ENCODE measurements around the gene WNT7B. TPM values are rescaled to one million over a fixed set of nuclear protein-coding genes. Genes with fewer than 3 reads are reported as not detected.

The WNT7B gene
- total and polyA plus RNA-seq, 2 donors = 0.66 to 0.96 TPM

DNA sequence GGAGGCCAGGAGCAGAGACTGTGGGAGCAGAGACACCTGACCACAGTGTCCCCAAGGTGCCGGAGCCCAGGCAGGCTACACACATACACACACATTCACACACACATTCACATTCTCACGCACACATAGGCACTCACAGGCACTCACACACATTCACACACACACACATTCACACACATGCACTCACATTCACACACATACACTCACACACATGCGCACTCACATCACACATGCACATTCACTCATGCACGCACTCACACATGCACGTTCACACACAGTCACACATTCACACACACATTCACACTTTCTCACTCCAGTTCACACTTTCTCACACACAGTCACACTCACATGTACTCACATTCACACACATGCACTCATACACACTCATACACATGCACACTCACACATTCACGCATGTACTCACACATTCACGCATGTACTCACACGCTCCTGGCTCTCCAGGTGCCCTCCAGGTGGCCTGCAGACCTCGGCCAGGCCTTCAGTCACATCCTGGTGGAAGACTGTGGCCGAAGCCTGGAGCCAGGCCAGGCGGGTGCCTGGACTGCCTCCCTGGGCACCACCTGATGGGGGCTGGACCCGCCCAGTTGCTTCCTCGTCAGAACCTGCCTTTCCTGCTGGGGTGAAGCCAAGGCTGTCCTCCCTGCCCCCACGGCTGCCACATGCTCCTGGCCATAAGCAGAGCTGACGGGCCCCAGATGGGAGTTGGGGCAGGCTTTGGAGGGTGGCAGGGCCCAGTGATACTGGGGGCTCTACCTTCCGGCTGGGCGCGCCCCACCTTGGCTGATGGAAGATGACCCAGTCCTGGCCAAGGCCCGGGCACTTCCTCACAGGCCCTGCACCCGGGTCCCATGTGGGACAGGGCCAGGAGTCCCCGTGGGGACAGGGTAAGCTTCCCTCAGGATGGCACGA is 89.5 kb downstream of the WNT7B start:
- Histone ChIP-seq H3K4me3 (ENCODE audit: low read length in 2 of 2) (no peak overlapping the region), H3K27ac (ENCODE audit: low read depth in 1 of 2, low read length in 1 of 2) (no peak overlapping the region), H3K36me3 (ENCODE audit: control insufficient read depth in 2 of 2, insufficient read depth in 2 of 2, low read length in 1 of 2) (no peaks in the 10 kb centered on the region), H3K4me1 (ENCODE audit: control insufficient read depth in 2 of 2, insufficient read depth in 2 of 2, low read length in 2 of 2) (no peaks in the 10 kb centered on the region), H3K9me3 (ENCODE audit: control insufficient read depth in 2 of 2, insufficient read depth in 1 of 2, low read length in 1 of 2) (peaks cover 0 to 10% of the 10 kb centered on the region in 2 donors), H3K27me3 (ENCODE audit: control insufficient read depth in 2 of 2, insufficient read depth in 1 of 2, low read length in 1 of 2) (peaks cover 17 to 52% of the 10 kb centered on the region in 2 donors)
- no peak for DNase-seq (ENCODE audit: low read depth in 6 of 9, low spot score in 9 of 9)
- WGBS = 92% methylated on average over 22 of the region's 22 CpGs

DNA sequence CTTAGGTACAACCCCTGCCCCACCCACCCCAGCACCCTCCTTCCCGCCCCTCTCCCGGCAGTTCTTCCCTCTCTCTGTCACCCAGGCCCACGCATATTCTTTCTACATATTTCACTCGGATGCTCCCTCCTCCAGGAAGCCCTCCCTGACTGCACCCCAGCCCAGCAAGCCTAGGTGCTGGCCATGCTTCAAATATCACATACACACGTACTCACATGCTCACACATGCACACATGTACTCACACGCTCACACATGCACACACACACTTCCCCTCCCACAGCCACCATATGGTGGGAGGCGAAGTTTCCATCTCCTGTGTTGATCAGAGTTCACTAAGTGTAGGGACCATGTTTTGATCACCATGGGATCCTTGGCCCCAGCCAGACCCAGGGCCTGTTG is 90.4 kb downstream of the WNT7B start:
- no peak overlapping the region for H3K27ac ChIP-seq (ENCODE audit: low read depth in 1 of 2, low read length in 1 of 2)
- peaks cover 0 to 10% of the 10 kb centered on the region in 2 donors for H3K9me3 ChIP-seq (ENCODE audit: control insufficient read depth in 2 of 2, insufficient read depth in 1 of 2, low read length in 1 of 2)
- 92% methylated on average over 7 of the region's 7 CpGs for WGBS
- no peaks in the 10 kb centered on the region for H3K36me3 ChIP-seq (ENCODE audit: control insufficient read depth in 2 of 2, insufficient read depth in 2 of 2, low read length in 1 of 2)
- no peak for DNase-seq (ENCODE audit: low read depth in 6 of 9, low spot score in 9 of 9)
- H3K4me3 ChIP-seq (ENCODE audit: low read length in 2 of 2) = no peak overlapping the region
- peaks cover 18 to 52% of the 10 kb centered on the region in 2 donors for H3K27me3 ChIP-seq (ENCODE audit: control insufficient read depth in 2 of 2, insufficient read depth in 1 of 2, low read length in 1 of 2)
- no peaks in the 10 kb centered on the region for H3K4me1 ChIP-seq (ENCODE audit: control insufficient read depth in 2 of 2, insufficient read depth in 2 of 2, low read length in 2 of 2)

DNA sequence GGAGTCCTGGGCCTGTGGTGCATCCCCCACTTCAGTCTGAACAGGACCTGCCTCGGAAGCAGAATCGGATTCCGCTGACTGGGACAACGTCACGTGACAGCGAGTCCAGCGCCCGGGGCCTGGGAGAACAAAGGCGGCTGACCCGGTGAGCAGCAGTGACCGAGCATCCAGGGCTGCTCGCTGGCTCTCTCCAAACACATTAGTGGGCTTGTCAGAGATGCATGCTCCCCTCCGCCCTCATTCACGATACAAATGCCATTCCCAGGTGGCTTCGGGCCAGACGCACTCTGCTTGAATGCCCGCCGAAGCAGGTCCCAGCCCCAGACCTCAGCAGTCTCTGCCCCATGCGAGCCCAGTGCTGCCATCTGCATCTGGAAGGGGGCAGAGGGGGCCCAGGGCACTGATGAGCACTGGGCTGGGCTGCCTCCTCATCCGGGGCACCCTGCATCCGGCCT is 91.0 kb downstream of the WNT7B start:
- Histone ChIP-seq H3K9me3 (ENCODE audit: control insufficient read depth in 2 of 2, insufficient read depth in 1 of 2, low read length in 1 of 2) (peaks cover 0 to 10% of the 10 kb centered on the region in 2 donors), H3K4me1 (ENCODE audit: control insufficient read depth in 2 of 2, insufficient read depth in 2 of 2, low read length in 2 of 2) (no peaks in the 10 kb centered on the region), H3K4me3 (ENCODE audit: low read length in 2 of 2) (no peak overlapping the region), H3K27me3 (ENCODE audit: control insufficient read depth in 2 of 2, insufficient read depth in 1 of 2, low read length in 1 of 2) (peaks cover 18 to 52% of the 10 kb centered on the region in 2 donors), H3K27ac (ENCODE audit: low read depth in 1 of 2, low read length in 1 of 2) (no peak overlapping the region), H3K36me3 (ENCODE audit: control insufficient read depth in 2 of 2, insufficient read depth in 2 of 2, low read length in 1 of 2) (no peaks in the 10 kb centered on the region)
- no peak for DNase-seq (ENCODE audit: low read depth in 6 of 9, low spot score in 9 of 9)
- WGBS = 88% methylated on average over 21 of the region's 21 CpGs

DNA sequence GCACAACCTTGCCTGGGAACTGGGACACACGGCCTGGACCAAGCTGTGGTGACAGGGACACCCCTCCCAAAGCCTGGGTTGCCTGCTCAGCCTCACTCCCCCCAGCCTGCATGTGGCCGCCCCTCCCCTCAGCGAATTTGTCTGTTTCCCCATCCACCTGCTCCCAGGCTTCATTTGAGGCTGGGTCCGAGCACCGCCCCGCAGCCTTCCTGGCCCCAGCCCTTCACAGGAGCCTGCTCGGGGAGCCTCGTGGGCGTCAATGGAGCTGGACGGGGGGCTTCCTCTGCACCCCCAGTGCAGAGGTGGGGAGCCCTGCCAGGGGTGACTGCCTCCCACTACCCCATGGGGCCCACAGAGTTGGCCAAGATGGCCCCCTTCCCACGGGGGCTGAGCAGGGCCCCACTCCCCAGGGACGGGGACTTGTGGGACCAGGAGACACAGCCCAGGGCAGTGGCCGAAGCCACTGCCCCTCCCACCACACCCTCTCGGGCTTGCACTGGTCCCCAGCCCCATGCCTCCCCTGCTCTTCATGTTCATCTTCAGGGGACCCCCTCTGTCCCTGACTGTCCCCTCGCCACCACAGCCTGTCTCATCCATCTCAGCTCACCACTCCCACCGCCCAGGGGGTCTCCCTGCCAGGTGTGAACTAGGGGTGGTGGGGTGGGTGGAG is 91.7 kb downstream of the WNT7B start:
- peaks cover 0 to 6% of the 10 kb centered on the region in 2 donors for H3K9me3 ChIP-seq (ENCODE audit: control insufficient read depth in 2 of 2, insufficient read depth in 1 of 2, low read length in 1 of 2)
- no peaks in the 10 kb centered on the region for H3K36me3 ChIP-seq (ENCODE audit: control insufficient read depth in 2 of 2, insufficient read depth in 2 of 2, low read length in 1 of 2)
- peaks cover 24 to 55% of the 10 kb centered on the region in 2 donors for H3K27me3 ChIP-seq (ENCODE audit: control insufficient read depth in 2 of 2, insufficient read depth in 1 of 2, low read length in 1 of 2)
- 90% methylated on average over 16 of the region's 16 CpGs for WGBS
- no peak for DNase-seq (ENCODE audit: low read depth in 6 of 9, low spot score in 9 of 9)
- H3K27ac ChIP-seq (ENCODE audit: low read depth in 1 of 2, low read length in 1 of 2) = no peak overlapping the region
- peaks cover 0 to 3% of the 10 kb centered on the region in 2 donors for H3K4me1 ChIP-seq (ENCODE audit: control insufficient read depth in 2 of 2, insufficient read depth in 2 of 2, low read length in 2 of 2)
- H3K4me3 ChIP-seq (ENCODE audit: low read length in 2 of 2) = no peak overlapping the region

DNA sequence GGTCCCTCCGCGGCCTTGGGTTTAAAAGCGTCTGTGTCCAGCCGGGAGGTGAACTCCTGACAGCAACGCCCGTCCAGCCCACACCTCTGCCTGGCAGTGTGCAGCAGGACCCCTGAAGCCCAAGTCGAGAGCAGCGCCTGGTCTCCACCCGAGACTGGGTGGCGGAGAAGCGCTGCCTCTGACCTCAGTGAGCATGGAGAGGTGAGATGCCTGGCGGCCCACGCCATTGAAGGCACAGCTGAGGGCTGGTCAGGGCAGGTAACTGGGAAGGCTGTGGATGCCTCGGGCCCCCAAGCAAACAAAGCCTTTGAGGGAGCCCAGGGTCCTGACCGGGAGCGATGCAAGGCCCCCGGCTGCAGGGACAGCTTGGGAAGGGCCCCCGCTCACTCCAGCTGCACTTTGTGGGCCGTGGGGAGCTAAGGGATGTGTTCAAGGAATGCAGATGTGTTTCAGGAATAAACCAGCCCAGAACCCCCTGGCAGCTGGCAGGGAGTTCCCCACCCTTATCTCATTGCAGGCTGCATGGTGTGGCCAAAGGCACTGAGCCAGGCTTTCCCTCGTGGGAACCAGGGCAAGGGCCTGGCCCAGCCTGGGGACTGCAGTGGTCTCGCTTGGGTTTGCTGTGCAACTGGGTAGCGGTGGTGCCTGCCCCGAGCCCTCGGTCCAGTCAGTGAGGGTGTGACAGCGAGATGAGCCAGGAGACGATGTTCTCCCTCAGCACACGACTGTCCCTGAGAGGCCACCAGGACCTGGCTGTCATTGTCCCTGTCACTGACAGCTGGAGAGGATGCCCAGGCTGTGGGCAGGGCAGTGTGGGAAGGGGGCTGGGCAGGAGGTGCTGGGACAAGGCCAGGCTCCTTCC is 92.5 kb downstream of the WNT7B start:
- Histone ChIP-seq H3K9me3 (ENCODE audit: control insufficient read depth in 2 of 2, insufficient read depth in 1 of 2, low read length in 1 of 2) (no peaks in the 10 kb centered on the region), H3K4me1 (ENCODE audit: control insufficient read depth in 2 of 2, insufficient read depth in 2 of 2, low read length in 2 of 2) (peaks cover 0 to 3% of the 10 kb centered on the region in 2 donors), H3K36me3 (ENCODE audit: control insufficient read depth in 2 of 2, insufficient read depth in 2 of 2, low read length in 1 of 2) (no peaks in the 10 kb centered on the region), H3K27ac (ENCODE audit: low read depth in 1 of 2, low read length in 1 of 2) (no peak overlapping the region), H3K4me3 (ENCODE audit: low read length in 2 of 2) (no peak overlapping the region), H3K27me3 (ENCODE audit: control insufficient read depth in 2 of 2, insufficient read depth in 1 of 2, low read length in 1 of 2) (peaks cover 30 to 56% of the 10 kb centered on the region in 2 donors)
- DNase-seq (ENCODE audit: low read depth in 6 of 9, low spot score in 9 of 9) = no peak
- WGBS = 86% methylated on average over 27 of the region's 27 CpGs

DNA sequence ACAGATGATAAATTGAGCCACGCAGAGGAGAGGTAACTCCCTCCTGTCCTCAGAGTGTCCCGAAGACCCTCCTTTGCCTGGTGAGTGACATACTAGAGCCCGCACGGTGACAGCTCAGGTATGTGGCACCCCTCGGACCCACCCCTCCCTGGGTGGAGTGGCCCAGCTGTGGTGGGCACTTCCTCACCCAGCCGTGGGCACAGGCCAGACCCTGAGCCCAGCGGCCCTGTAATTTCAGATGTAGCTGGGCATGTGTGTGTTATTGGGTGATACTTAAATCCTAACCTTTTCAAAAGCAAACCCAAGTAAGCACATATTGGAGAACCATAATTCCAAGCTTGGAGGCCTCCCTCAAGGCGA is 93.2 kb downstream of the WNT7B start:
- 91% methylated on average over 8 of the region's 8 CpGs for WGBS
- H3K9me3 ChIP-seq (ENCODE audit: control insufficient read depth in 2 of 2, insufficient read depth in 1 of 2, low read length in 1 of 2) = no peaks in the 10 kb centered on the region
- peaks cover 0 to 3% of the 10 kb centered on the region in 2 donors for H3K4me1 ChIP-seq (ENCODE audit: control insufficient read depth in 2 of 2, insufficient read depth in 2 of 2, low read length in 2 of 2)
- no peak overlapping the region for H3K27ac ChIP-seq (ENCODE audit: low read depth in 1 of 2, low read length in 1 of 2)
- no peak for DNase-seq (ENCODE audit: low read depth in 6 of 9, low spot score in 9 of 9)
- H3K27me3 ChIP-seq (ENCODE audit: control insufficient read depth in 2 of 2, insufficient read depth in 1 of 2, low read length in 1 of 2) = peaks cover 29 to 54% of the 10 kb centered on the region in 2 donors
- no peak overlapping the region for H3K4me3 ChIP-seq (ENCODE audit: low read length in 2 of 2)
- no peaks in the 10 kb centered on the region for H3K36me3 ChIP-seq (ENCODE audit: control insufficient read depth in 2 of 2, insufficient read depth in 2 of 2, low read length in 1 of 2)

DNA sequence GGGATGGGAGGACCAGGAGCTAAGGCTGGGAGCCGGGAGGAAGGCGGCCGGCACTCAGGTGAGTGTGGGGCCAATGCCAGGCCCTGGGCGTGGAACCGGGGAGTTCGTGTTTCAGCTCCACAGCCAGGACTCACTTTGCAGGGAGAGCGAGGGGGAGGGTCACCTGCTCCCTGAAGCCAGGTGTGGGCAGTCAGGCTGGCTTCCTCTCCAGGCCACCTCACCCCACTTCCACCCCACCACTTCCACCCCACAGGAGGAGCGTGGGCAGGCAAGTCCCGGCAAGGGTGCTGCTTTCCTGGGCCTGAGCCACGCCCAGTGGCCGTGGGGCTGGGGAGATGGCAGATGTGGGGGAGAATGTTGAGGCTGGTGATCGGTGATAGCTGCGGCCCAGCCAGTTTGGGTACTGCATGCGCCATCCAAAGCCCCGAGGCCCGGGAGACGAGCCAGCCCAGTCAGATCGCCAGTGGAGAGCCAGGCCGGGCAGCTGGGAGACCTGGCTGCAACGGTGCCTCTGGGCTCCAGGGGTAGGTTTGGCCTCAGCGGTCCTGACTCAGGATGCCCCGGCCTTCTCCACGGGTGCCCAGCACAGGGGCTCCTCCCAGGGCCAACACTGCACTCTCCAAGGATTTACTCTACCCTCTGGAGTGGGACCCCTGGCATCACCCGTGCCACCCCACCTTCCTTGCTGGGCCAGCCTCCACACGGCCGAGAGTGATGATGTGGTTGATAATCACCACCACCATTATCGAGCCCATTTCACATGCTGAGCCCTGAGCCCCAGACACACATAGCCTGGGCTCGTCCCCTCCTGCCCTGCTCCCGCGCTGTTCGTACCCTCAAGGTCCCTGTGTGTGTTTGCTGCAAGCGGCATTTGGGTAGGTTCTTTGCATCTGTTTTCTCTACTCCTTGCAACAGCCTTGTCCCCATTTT is 93.8 kb downstream of the WNT7B start:
- Histone ChIP-seq H3K4me3 (ENCODE audit: low read length in 2 of 2) (no peak overlapping the region), H3K4me1 (ENCODE audit: control insufficient read depth in 2 of 2, insufficient read depth in 2 of 2, low read length in 2 of 2) (peaks cover 0 to 3% of the 10 kb centered on the region in 2 donors), H3K9me3 (ENCODE audit: control insufficient read depth in 2 of 2, insufficient read depth in 1 of 2, low read length in 1 of 2) (no peaks in the 10 kb centered on the region), H3K27me3 (ENCODE audit: control insufficient read depth in 2 of 2, insufficient read depth in 1 of 2, low read length in 1 of 2) (peaks cover 34 to 56% of the 10 kb centered on the region in 2 donors), H3K36me3 (ENCODE audit: control insufficient read depth in 2 of 2, insufficient read depth in 2 of 2, low read length in 1 of 2) (no peaks in the 10 kb centered on the region), H3K27ac (ENCODE audit: low read depth in 1 of 2, low read length in 1 of 2) (no peak overlapping the region)
- 87% methylated on average over 32 of the region's 32 CpGs for WGBS
- no peak for DNase-seq (ENCODE audit: low read depth in 6 of 9, low spot score in 9 of 9)

DNA sequence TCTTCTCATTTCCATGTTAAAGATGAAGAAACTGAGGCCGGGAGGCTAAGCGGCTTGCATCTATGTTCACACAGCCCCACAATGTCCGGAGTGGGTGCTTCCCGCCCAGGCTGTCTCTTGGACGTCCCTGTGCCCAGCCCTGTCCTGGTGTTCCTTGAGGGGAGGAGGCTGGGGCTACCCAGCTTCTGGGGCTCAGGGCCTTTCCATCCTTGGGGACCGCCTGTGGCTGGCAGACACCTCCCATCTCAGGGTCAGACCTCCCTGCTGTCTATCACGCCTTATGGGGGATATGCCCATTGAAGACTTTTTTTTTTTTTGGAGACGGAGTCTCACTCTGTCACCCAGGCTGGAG is 95.5 kb downstream of the WNT7B start:
- Histone ChIP-seq H3K27ac (ENCODE audit: low read depth in 1 of 2, low read length in 1 of 2) (no peak overlapping the region), H3K27me3 (ENCODE audit: control insufficient read depth in 2 of 2, insufficient read depth in 1 of 2, low read length in 1 of 2) (peaks cover 43 to 68% of the 10 kb centered on the region in 2 donors), H3K4me3 (ENCODE audit: low read length in 2 of 2) (no peak overlapping the region), H3K4me1 (ENCODE audit: control insufficient read depth in 2 of 2, insufficient read depth in 2 of 2, low read length in 2 of 2) (peaks cover 0 to 6% of the 10 kb centered on the region in 2 donors), H3K9me3 (ENCODE audit: control insufficient read depth in 2 of 2, insufficient read depth in 1 of 2, low read length in 1 of 2) (no peaks in the 10 kb centered on the region), H3K36me3 (ENCODE audit: control insufficient read depth in 2 of 2, insufficient read depth in 2 of 2, low read length in 1 of 2) (no peaks in the 10 kb centered on the region)
- 88% methylated on average over 8 of the region's 8 CpGs for WGBS
- no peak for DNase-seq (ENCODE audit: low read depth in 6 of 9, low spot score in 9 of 9)

Measured in thymus (tissue), 11 donors.